GM12872 (cell line): ENCODE measurements around the gene ZSCAN30.

Source experiments
- TF ChIP-seq, protein P1 (sequence below): IDR thresholded peaks from 3 replicates; pipeline ENCODE4 v1.5.1; 2011; ENCODE audit warnings: low read depth, mild to moderate bottlenecking, low read length, moderate library complexity; ENCODE audit not compliant: insufficient read depth

Gene ZSCAN30

GRCh38 chr18:35245719-35246317 is 44.2 kb downstream of the ZSCAN30 start:
- TF ChIP-seq, protein P1, sequence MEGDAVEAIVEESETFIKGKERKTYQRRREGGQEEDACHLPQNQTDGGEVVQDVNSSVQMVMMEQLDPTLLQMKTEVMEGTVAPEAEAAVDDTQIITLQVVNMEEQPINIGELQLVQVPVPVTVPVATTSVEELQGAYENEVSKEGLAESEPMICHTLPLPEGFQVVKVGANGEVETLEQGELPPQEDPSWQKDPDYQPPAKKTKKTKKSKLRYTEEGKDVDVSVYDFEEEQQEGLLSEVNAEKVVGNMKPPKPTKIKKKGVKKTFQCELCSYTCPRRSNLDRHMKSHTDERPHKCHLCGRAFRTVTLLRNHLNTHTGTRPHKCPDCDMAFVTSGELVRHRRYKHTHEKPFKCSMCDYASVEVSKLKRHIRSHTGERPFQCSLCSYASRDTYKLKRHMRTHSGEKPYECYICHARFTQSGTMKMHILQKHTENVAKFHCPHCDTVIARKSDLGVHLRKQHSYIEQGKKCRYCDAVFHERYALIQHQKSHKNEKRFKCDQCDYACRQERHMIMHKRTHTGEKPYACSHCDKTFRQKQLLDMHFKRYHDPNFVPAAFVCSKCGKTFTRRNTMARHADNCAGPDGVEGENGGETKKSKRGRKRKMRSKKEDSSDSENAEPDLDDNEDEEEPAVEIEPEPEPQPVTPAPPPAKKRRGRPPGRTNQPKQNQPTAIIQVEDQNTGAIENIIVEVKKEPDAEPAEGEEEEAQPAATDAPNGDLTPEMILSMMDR: no peak

DNA sequence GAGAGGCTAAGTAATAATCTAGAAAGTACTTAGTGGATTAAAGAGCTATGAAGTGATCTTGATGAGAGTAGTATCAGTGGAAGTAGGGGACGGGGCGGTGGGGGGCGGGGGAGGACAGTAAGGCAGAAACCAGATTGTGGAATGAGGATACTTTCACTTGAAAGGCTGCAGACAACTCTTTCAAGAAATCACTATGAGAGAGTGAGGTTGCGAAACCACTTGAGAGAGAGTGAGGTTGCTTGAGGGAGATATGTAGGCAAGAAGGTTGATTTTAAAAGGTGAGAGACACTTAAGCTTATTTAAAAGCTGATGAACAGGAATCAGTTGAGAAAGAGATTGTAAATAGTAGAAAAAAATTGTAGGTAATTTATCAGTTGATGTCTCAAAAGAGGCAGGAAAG is 45.4 kb downstream of the ZSCAN30 start:
- TF ChIP-seq, protein P1: no peak

DNA sequence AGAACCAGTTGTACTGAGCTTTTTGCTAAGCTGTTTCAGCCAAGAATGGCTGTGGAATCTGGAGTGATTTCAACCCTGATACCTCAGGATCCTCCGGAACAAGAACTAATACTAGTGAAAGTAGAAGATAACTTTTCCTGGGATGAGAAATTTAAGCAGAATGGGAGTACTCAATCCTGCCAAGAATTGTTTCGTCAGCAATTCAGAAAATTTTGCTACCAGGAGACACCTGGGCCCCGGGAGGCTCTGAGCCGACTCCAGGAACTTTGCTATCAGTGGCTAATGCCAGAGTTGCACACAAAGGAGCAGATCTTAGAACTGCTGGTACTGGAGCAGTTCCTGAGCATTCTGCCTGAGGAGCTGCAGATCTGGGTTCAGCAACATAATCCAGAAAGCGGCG is 47.6 kb downstream of the ZSCAN30 start:
- TF ChIP-seq, protein P1: no peak

DNA sequence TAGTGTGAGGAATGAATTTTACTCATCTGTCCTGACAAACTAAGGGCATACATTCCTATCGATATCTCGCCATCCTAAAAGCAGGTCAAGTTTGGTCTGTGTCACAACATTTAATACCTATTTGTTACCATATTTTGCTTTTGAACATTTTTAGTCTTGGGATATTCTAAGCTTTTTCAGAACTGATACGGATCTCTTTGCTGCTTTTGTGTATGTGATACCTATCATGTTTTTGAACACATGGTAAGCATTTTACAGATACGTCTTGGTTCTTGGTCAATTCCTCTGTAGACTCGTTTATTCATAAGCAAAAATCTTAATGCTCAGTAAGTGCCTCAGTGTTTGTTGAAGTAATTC is 48.6 kb downstream of the ZSCAN30 start:
- TF ChIP-seq, protein P1: no peak

GRCh38 chr18:35240664-35241447 is 49.2 kb downstream of the ZSCAN30 start, which contains the start of gene ZNF397:
Gene ZNF397 (plus strand): TSS chr18:35241034. CDS start chr18:35242471, 1,437 bp downstream.
- TF ChIP-seq, protein P1: no peak

DNA sequence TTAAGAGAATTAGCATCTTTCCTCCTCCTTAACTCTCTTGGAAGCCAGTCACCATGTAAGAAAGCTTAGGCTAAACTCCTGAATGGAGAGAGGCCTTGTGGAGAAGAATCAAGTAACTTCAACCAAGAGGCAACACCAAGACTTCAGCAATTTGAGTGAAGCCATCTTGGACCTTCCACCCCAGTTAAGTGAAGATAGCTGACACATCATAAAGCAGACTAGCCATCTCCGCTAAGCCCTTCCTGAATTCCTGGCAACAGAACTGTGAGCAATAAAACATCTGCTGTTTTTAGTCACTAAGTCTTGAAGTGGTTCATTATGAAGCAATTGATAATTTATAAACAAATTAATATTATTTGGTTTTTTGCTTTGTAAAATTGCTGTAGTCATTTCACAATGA is 50.7 kb downstream of the ZSCAN30 start:
- TF ChIP-seq, protein P1: no peak

- TF ChIP-seq, protein P1: no peak
These were observed 53.3 kb downstream of the ZSCAN30 start for GRCh38 chr18:35236571-35237363.
